ENCODE results near the gene NHEJ1. TPM values are rescaled to one million over a fixed set of nuclear protein-coding genes. Genes with fewer than 3 reads are reported as not detected.

Gene NHEJ1
- total RNA-seq, 1 experiment from 2014 or later = 22.3 TPM

GRCh38 chr2:219109471-219109870 lies 51.1 kb downstream of the NHEJ1 start (continued):
- TF ChIP-seq, protein P1, sequence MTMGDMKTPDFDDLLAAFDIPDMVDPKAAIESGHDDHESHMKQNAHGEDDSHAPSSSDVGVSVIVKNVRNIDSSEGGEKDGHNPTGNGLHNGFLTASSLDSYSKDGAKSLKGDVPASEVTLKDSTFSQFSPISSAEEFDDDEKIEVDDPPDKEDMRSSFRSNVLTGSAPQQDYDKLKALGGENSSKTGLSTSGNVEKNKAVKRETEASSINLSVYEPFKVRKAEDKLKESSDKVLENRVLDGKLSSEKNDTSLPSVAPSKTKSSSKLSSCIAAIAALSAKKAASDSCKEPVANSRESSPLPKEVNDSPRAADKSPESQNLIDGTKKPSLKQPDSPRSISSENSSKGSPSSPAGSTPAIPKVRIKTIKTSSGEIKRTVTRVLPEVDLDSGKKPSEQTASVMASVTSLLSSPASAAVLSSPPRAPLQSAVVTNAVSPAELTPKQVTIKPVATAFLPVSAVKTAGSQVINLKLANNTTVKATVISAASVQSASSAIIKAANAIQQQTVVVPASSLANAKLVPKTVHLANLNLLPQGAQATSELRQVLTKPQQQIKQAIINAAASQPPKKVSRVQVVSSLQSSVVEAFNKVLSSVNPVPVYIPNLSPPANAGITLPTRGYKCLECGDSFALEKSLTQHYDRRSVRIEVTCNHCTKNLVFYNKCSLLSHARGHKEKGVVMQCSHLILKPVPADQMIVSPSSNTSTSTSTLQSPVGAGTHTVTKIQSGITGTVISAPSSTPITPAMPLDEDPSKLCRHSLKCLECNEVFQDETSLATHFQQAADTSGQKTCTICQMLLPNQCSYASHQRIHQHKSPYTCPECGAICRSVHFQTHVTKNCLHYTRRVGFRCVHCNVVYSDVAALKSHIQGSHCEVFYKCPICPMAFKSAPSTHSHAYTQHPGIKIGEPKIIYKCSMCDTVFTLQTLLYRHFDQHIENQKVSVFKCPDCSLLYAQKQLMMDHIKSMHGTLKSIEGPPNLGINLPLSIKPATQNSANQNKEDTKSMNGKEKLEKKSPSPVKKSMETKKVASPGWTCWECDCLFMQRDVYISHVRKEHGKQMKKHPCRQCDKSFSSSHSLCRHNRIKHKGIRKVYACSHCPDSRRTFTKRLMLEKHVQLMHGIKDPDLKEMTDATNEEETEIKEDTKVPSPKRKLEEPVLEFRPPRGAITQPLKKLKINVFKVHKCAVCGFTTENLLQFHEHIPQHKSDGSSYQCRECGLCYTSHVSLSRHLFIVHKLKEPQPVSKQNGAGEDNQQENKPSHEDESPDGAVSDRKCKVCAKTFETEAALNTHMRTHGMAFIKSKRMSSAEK (CRISPR knock-in tag; IDR thresholded peaks at IDR 0.05; ENCODE audit: borderline replicate concordance) = no peak
- TF ChIP-seq ETV6 (CRISPR knock-in tag; IDR thresholded peaks at IDR 0.05) (no peak), ESRRA (CRISPR knock-in tag; IDR thresholded peaks at IDR 0.05; ENCODE audit: borderline replicate concordance) (no peak), ZNF423 (CRISPR knock-in tag; IDR thresholded peaks at IDR 0.05) (no peak)
- TF ChIP-seq, protein P2, sequence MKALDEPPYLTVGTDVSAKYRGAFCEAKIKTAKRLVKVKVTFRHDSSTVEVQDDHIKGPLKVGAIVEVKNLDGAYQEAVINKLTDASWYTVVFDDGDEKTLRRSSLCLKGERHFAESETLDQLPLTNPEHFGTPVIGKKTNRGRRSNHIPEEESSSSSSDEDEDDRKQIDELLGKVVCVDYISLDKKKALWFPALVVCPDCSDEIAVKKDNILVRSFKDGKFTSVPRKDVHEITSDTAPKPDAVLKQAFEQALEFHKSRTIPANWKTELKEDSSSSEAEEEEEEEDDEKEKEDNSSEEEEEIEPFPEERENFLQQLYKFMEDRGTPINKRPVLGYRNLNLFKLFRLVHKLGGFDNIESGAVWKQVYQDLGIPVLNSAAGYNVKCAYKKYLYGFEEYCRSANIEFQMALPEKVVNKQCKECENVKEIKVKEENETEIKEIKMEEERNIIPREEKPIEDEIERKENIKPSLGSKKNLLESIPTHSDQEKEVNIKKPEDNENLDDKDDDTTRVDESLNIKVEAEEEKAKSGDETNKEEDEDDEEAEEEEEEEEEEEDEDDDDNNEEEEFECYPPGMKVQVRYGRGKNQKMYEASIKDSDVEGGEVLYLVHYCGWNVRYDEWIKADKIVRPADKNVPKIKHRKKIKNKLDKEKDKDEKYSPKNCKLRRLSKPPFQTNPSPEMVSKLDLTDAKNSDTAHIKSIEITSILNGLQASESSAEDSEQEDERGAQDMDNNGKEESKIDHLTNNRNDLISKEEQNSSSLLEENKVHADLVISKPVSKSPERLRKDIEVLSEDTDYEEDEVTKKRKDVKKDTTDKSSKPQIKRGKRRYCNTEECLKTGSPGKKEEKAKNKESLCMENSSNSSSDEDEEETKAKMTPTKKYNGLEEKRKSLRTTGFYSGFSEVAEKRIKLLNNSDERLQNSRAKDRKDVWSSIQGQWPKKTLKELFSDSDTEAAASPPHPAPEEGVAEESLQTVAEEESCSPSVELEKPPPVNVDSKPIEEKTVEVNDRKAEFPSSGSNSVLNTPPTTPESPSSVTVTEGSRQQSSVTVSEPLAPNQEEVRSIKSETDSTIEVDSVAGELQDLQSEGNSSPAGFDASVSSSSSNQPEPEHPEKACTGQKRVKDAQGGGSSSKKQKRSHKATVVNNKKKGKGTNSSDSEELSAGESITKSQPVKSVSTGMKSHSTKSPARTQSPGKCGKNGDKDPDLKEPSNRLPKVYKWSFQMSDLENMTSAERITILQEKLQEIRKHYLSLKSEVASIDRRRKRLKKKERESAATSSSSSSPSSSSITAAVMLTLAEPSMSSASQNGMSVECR (CRISPR knock-in tag; IDR thresholded peaks at IDR 0.05; ENCODE audit: borderline replicate concordance) = no peak

DNA sequence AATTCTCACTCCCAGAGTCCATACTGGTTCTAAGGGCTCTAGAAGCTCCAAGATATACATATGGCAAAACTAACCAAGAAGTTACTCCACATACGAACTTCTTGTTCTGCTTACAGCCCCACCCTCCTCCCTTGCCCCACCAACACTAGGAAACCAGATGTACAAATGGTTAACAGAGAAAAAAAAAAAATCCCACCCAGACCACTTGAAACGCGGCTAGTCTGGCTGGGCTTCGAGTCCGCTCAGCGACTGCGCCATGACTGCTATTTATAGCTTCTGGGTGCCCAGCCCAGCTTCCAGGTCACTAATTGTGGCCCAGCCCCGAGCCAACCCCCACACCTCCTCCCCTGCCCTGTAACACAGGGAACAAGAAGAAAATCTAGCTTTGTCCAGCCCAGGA lies 52.9 kb downstream of the NHEJ1 start:
- no peaks in the 10 kb centered on the region for H3K36me3 Mint-ChIP-seq
- no peak overlapping the region for H3K4me3 Mint-ChIP-seq
- ChIA-PET CTCF (interaction anchor here (0.7 to 1.7 kb wide), 5 partner anchors 10 to 104 kb away, joined by 3 to 7 read pairs (median 3); no protein-coding TSS in a partner anchor), POLR2A (no interaction called here)
- DNase-seq (ENCODE audit: low spot score) = no peak
- peaks cover 9% of the 10 kb centered on the region for H3K4me1 Mint-ChIP-seq
- TF ChIP-seq GRHL2 (CRISPR knock-in tag; IDR thresholded peaks at IDR 0.05; ENCODE audit: insufficient replicate concordance, severe bottlenecking) = no peak
- no peak for TF ChIP-seq PRDM15 (CRISPR knock-in tag; IDR thresholded peaks at IDR 0.05)
- TF ChIP-seq CREB1 (CRISPR knock-in tag; IDR thresholded peaks at IDR 0.05) = no peak
- no peak for TF ChIP-seq CREM (CRISPR knock-in tag; IDR thresholded peaks at IDR 0.05)
- no peak for TF ChIP-seq NR3C1 (CRISPR knock-in tag; conservative IDR thresholded peaks at IDR 0.05; ENCODE audit: low read depth)
- no peak for TF ChIP-seq HMGA2 (CRISPR knock-in tag; IDR thresholded peaks at IDR 0.05)
- no peak for TF ChIP-seq TP53 (CRISPR knock-in tag; IDR thresholded peaks at IDR 0.05)
- no peak for TF ChIP-seq ZNF396 (CRISPR knock-in tag; IDR thresholded peaks at IDR 0.05; ENCODE audit: borderline replicate concordance)
- TF ChIP-seq OVOL2 (CRISPR knock-in tag; IDR thresholded peaks at IDR 0.05; ENCODE audit: borderline replicate concordance) = no peak
- TF ChIP-seq, protein P3, sequence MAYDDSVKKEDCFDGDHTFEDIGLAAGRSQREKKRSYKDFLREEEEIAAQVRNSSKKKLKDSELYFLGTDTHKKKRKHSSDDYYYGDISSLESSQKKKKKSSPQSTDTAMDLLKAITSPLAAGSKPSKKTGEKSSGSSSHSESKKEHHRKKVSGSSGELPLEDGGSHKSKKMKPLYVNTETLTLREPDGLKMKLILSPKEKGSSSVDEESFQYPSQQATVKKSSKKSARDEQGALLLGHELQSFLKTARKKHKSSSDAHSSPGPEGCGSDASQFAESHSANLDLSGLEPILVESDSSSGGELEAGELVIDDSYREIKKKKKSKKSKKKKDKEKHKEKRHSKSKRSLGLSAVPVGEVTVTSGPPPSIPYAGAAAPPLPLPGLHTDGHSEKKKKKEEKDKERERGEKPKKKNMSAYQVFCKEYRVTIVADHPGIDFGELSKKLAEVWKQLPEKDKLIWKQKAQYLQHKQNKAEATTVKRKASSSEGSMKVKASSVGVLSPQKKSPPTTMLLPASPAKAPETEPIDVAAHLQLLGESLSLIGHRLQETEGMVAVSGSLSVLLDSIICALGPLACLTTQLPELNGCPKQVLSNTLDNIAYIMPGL (CRISPR knock-in tag; IDR thresholded peaks at IDR 0.05) = no peak
- H3K27ac Mint-ChIP-seq = no peak overlapping the region
- no peaks in the 10 kb centered on the region for H3K27me3 Mint-ChIP-seq (ENCODE audit: low read depth)
- H3K9me3 Mint-ChIP-seq = no peaks in the 10 kb centered on the region
- ATAC-seq = no peak
